IMR-90 (cell line): ENCODE results near the gene ACSBG1. TPM values are rescaled to one million over a fixed set of nuclear protein-coding genes. Genes with fewer than 3 reads are reported as not detected.

Experiments
- ATAC-seq: fragments of 200-7000 bp; cut with Tn5 transposase; 2 replicates; pipeline ENCODE4 v1.9.1; 2020; ENCODE audit warnings: low read depth, mild to moderate bottlenecking, moderate library complexity
- BruUV-seq: library from RNA; stranded (reverse); fragments of 400-500 nt; replicated peaks from 2 replicates; lab custom pipeline; 2021; lab: Mats Ljungman, UMichigan
- CTCF ChIA-PET: fragments of 300-600 bp; formaldehyde crosslinking; extraction: SDS; loops from one replicate; lab custom pipeline; 2021; ENCODE audit warnings: antibody characterized with exemption; lab: Yijun Ruan, JAX
- POLR2A ChIA-PET: fragments of 300-600 bp; sonication (Branson Sonifier 250); formaldehyde crosslinking; loops from one replicate; lab custom pipeline; 2022; ENCODE audit warnings: antibody characterized with exemption; ENCODE audit not compliant: unreplicated experiment; lab: Charles Lee
- DNase-seq: peaks from one replicate; pipeline ENCODE4 v3.0.0; 2013
- H2AFZ ChIP-seq: replicated peaks from 2 replicates; pipeline ENCODE3; 2013; ENCODE audit warnings: low read length, mild to moderate bottlenecking; ENCODE audit not compliant: poor library complexity
- H2AK5ac ChIP-seq: 2 replicates; pipeline ENCODE4 v1.6.1; 2013; ENCODE audit warnings: low read depth, low read length, inconsistent platforms
- H2AK9ac ChIP-seq: replicated peaks from 2 replicates; pipeline ENCODE3; 2013; ENCODE audit warnings: mild to moderate bottlenecking, low read depth, low read length, moderate library complexity; ENCODE audit not compliant: poor library complexity
- H2BK120ac ChIP-seq: 2 replicates; pipeline ENCODE4 v1.6.1; 2013; ENCODE audit warnings: low read depth, low read length, inconsistent platforms
- H2BK15ac ChIP-seq: 3 replicates; pipeline ENCODE4 v1.6.1; 2013; ENCODE audit warnings: low read depth, low read length, inconsistent platforms
- H2BK20ac ChIP-seq: 2 replicates; pipeline ENCODE4 v1.6.1; 2013; ENCODE audit warnings: low read depth, mild to moderate bottlenecking, inconsistent platforms, low read length, moderate library complexity
- H2BK5ac ChIP-seq: 2 replicates; pipeline ENCODE4 v1.6.1; 2013; ENCODE audit warnings: mild to moderate bottlenecking, low read depth, low read length, inconsistent platforms; ENCODE audit not compliant: poor library complexity, severe bottlenecking
- H3K14ac ChIP-seq: replicated peaks from 2 replicates; pipeline ENCODE4 v1.6.1; 2013; ENCODE audit warnings: low read depth, low read length, inconsistent platforms
- H3K18ac ChIP-seq: 2 replicates; pipeline ENCODE4 v1.6.1; 2013; ENCODE audit warnings: low read depth, low read length, control low read depth
- H3K23ac ChIP-seq: 2 replicates; pipeline ENCODE4 v1.6.1; 2013; ENCODE audit warnings: low read depth, low read length, inconsistent platforms
- H3K27ac ChIP-seq: 2 replicates; pipeline ENCODE4 v1.5.1; 2013; ENCODE audit warnings: mild to moderate bottlenecking, control low read depth, low read length; ENCODE audit not compliant: insufficient read depth
- H3K27me3 ChIP-seq: 2 replicates; pipeline ENCODE4 v1.6.1; 2013; ENCODE audit warnings: low read length; ENCODE audit not compliant: control insufficient read depth, insufficient read depth
- H3K36me3 ChIP-seq: 2 replicates; pipeline ENCODE4 v1.6.1; 2013; ENCODE audit warnings: low read length, mixed read lengths; ENCODE audit not compliant: control insufficient read depth, insufficient read depth
- H3K4ac ChIP-seq: 2 replicates; pipeline ENCODE4 v1.6.1; 2013; ENCODE audit warnings: low read depth, low read length, inconsistent platforms
- H3K4me1 ChIP-seq: 2 replicates; pipeline ENCODE4 v1.6.1; 2013; ENCODE audit warnings: low read length, mixed read lengths; ENCODE audit not compliant: control insufficient read depth, insufficient read depth
- H3K4me2 ChIP-seq: 2 replicates; pipeline ENCODE4 v1.6.1; 2013; ENCODE audit warnings: low read depth, mild to moderate bottlenecking, control low read depth, low read length, moderate library complexity
- H3K4me3 ChIP-seq: 2 replicates; pipeline ENCODE4 v1.5.1; 2013; ENCODE audit warnings: low read depth, mild to moderate bottlenecking, control low read depth, low read length, moderate library complexity; ENCODE audit not compliant: insufficient read depth
- H3K56ac ChIP-seq: 2 replicates; pipeline ENCODE4 v1.6.1; 2013; ENCODE audit warnings: low read length, inconsistent platforms; ENCODE audit not compliant: insufficient read depth; ENCODE audit errors: extremely low read depth
- H3K79me1 ChIP-seq, 2 experiments: 2 replicates each; pipeline ENCODE4 v1.6.1; 2013; ENCODE audit warnings: low read length in 2 of 2, inconsistent platforms in 1 of 2, low read depth in 1 of 2
- H3K9ac ChIP-seq: 2 replicates; pipeline ENCODE4 v1.6.1; 2013; ENCODE audit warnings: low read depth, low read length, control low read depth
- H3K9me1 ChIP-seq: 2 replicates; pipeline ENCODE4 v1.6.1; 2013; ENCODE audit warnings: low read length, inconsistent platforms; ENCODE audit not compliant: insufficient read depth
- H3K9me3 ChIP-seq: 2 replicates; pipeline ENCODE4 v1.6.1; 2013; ENCODE audit warnings: low read length; ENCODE audit not compliant: control insufficient read depth, insufficient read depth
- H4K20me1 ChIP-seq: 2 replicates; pipeline ENCODE4 v1.6.1; 2013; ENCODE audit warnings: low read length, inconsistent platforms; ENCODE audit not compliant: insufficient read depth
- H4K5ac ChIP-seq: 2 replicates; pipeline ENCODE4 v1.6.1; 2013; ENCODE audit warnings: mild to moderate bottlenecking, low read depth, low read length, control low read depth
- H4K8ac ChIP-seq, 2 experiments: 2 replicates each; pipeline ENCODE4 v1.6.1; 2013; ENCODE audit warnings: low read depth in 2 of 2, low read length in 2 of 2, control low read depth in 1 of 2, inconsistent platforms in 1 of 2
- H4K91ac ChIP-seq: 2 replicates; pipeline ENCODE4 v1.6.1; 2013; ENCODE audit warnings: low read depth, low read length, inconsistent platforms; ENCODE audit not compliant: insufficient read depth
- CEBPB ChIP-seq: IDR thresholded peaks from 2 replicates; pipeline ENCODE4 v1.6.1; 2012; ENCODE audit warnings: low read depth, low read length, improper control_type of control experiment
- CHD1 ChIP-seq: IDR thresholded peaks from 2 replicates; pipeline ENCODE4 v1.6.1; 2012; ENCODE audit warnings: low read depth, low read length, improper control_type of control experiment
- CTCF ChIP-seq: conservative IDR thresholded peaks from 2 replicates; pipeline ENCODE4 v1.5.1; 2012; ENCODE audit warnings: mild to moderate bottlenecking, low read depth, low read length, improper control_type of control experiment
- ELK1 ChIP-seq: fragments of 150-350 bp; IDR thresholded peaks from 2 replicates; pipeline ENCODE4 v1.6.1; 2016; ENCODE audit warnings: low read depth, mild to moderate bottlenecking, low read length, moderate library complexity, borderline replicate concordance
- FOS ChIP-seq: fragments of 150-350 bp; IDR thresholded peaks from 2 replicates; pipeline ENCODE4 v1.6.1; 2016; ENCODE audit warnings: low read depth, low read length
- MAFK ChIP-seq: IDR thresholded peaks from 2 replicates; pipeline ENCODE4 v1.6.1; 2012; ENCODE audit warnings: low read depth, low read length, improper control_type of control experiment
- MAZ ChIP-seq: IDR thresholded peaks from 2 replicates; pipeline ENCODE4 v1.6.1; 2012; ENCODE audit warnings: low read depth, mild to moderate bottlenecking, low read length, improper control_type of control experiment, moderate library complexity, borderline replicate concordance
- MXI1 ChIP-seq: IDR thresholded peaks from 2 replicates; pipeline ENCODE4 v1.6.1; 2012; ENCODE audit warnings: low read depth, mild to moderate bottlenecking, low read length, moderate library complexity, borderline replicate concordance
- NFE2L2 ChIP-seq: fragments of 150-350 bp; IDR thresholded peaks from 2 replicates; pipeline ENCODE4 v1.6.1; 2016; ENCODE audit warnings: low read depth, mild to moderate bottlenecking, low read length
- POLR2A ChIP-seq: IDR thresholded peaks from 2 replicates; pipeline ENCODE4 v1.6.1; 2012; ENCODE audit warnings: mild to moderate bottlenecking, low read depth, low read length
- RAD21 ChIP-seq: IDR thresholded peaks from 2 replicates; pipeline ENCODE4 v1.6.1; 2012; ENCODE audit warnings: low read length, improper control_type of control experiment
- RCOR1 ChIP-seq: IDR thresholded peaks from 2 replicates; pipeline ENCODE4 v1.6.1; 2012; ENCODE audit warnings: mild to moderate bottlenecking, low read length, improper control_type of control experiment; ENCODE audit not compliant: insufficient replicate concordance
- RFX5 ChIP-seq: IDR thresholded peaks from 2 replicates; pipeline ENCODE4 v1.8.0; 2012; ENCODE audit warnings: low read depth, mild to moderate bottlenecking, low read length, moderate library complexity
- SMC3 ChIP-seq: fragments of 150-350 bp; IDR thresholded peaks from 2 replicates; pipeline ENCODE4 v1.6.1; 2016; ENCODE audit warnings: low read depth, mild to moderate bottlenecking, antibody characterized with exemption, low read length, moderate library complexity
- USF2 ChIP-seq: fragments of 150-350 bp; IDR thresholded peaks from 2 replicates; pipeline ENCODE4 v1.6.1; 2017; ENCODE audit warnings: mild to moderate bottlenecking, antibody characterized with exemption, low read length, low read depth
- WGBS, 2 experiments: methylation state at CpG; one replicate each; pipeline versions ENCODE4 v1.1.5 to v1.1.7; 2013; ENCODE audit warnings: missing lambda C conversion rate in 2 of 2; ENCODE audit not compliant: insufficient read length in 1 of 2; ENCODE audit errors: extremely low coverage in 2 of 2; 5-methylcytosine and 5-hydroxymethylcytosine counted together
- dilution Hi-C: fragments of 300-500 bp; cut with HindIII; formaldehyde crosslinking; loops from one replicate; pipeline ENCODE4 v1.14.3; 2018; ENCODE audit warnings: low sequenced_read_pairs; ENCODE audit not compliant: unreplicated experiment
- in situ Hi-C: fragments of 300-500 bp; cut with MboI; formaldehyde crosslinking; loops from 3 replicates; pipeline ENCODE4 v1.14.3; 2019; ENCODE audit warnings: low sequenced_read_pairs, inconsistent platforms, mixed read lengths
- intact Hi-C: fragments of 100-400 bp; cut with micrococcal nuclease; formaldehyde crosslinking; loops from 2 replicates; pipeline ENCODE4 v1.10.0; 2022
- polyA plus RNA-seq, 3 experiments: library from polyadenylated mRNA; depleted of rRNA; stranded (reverse); fragments of >200 nt; gene quantifications; 2 replicates each; pipeline ENCODE4 v1.2.3, GENCODE V29; 2012; ENCODE audit warnings: low replicate concordance in 1 of 3
- total RNA-seq: library from RNA; depleted of rRNA; stranded (reverse); fragments of >200 nt; gene quantifications from 2 replicates; pipeline ENCODE4 v1.2.3, GENCODE V29; 2012

Gene ACSBG1
- total and polyA plus RNA-seq, 2 of the 4 experiments (the other 2 are of a cell fraction), result 0.02 TPM; not detected in 1

GRCh38 chr15:78193731-78194567 lies 40.4 kb downstream of the ACSBG1 start:
- H3K18ac ChIP-seq, result no peak overlapping the region
- no peak overlapping the region for H2BK20ac ChIP-seq
- 40% methylated on average over 1 of the region's 15 CpGs; no CpG with 5 or more reads in 1 of the 2 experiments for WGBS, 2 experiments
- DNase-seq (no peak), ATAC-seq (no peak)
- BruUV-seq, result no TSS peak
- peaks cover 2% of the 10 kb centered on the region; the same call in 1 of the 2 replicates for H3K9me3 ChIP-seq
- H3K79me1 ChIP-seq, result no peaks in the 10 kb centered on the region
- H3K27me3 ChIP-seq, result peaks cover 23% of the 10 kb centered on the region
- H3K14ac ChIP-seq, result no peak overlapping the region
- no peak overlapping the region for H4K5ac ChIP-seq
- ChIA-PET CTCF (interaction anchor here (1.0 kb wide), 1 partner anchor 16 kb away, joined by 3 read pairs; no protein-coding TSS in a partner anchor), POLR2A (no interaction called here)
- no peak overlapping the region for H3K4ac ChIP-seq
- no peaks in the 10 kb centered on the region for H3K4me1 ChIP-seq
- no peak overlapping the region for H3K56ac ChIP-seq
- H3K9ac ChIP-seq, result no peak overlapping the region
- H3K9me1 ChIP-seq, result no peaks in the 10 kb centered on the region
- no peak overlapping the region for H4K91ac ChIP-seq
- H2AK5ac ChIP-seq, result no peak overlapping the region
- no peak overlapping the region for H2AFZ ChIP-seq
- H2AK9ac ChIP-seq, result no peak overlapping the region
- H4K8ac ChIP-seq, result no peak overlapping the region
- H3K4me2 ChIP-seq, result no peak overlapping the region
- intact Hi-C loops (no loop called here), in situ Hi-C loops (no loop called here), dilution Hi-C loops (no loop called here)
- H3K27ac ChIP-seq, result no peak overlapping the region
- no peak overlapping the region for H2BK5ac ChIP-seq
- H3K4me3 ChIP-seq, result no peak overlapping the region
- H2BK120ac ChIP-seq, result no peak overlapping the region
- H2BK15ac ChIP-seq, result no peak overlapping the region
- no peaks in the 10 kb centered on the region for H4K20me1 ChIP-seq
- no peaks in the 10 kb centered on the region for H3K36me3 ChIP-seq
- no peak overlapping the region for H3K23ac ChIP-seq
- TF ChIP-seq SMC3 (no peak), CEBPB (no peak), RFX5 (no peak), MXI1 (no peak), RAD21 (no peak), NFE2L2 (no peak), FOS (no peak), POLR2A (no peak), USF2 (no peak), MAZ (no peak), ELK1 (no peak), CHD1 (no peak), MAFK (no peak), CTCF (no peak), RCOR1 (no peak)
